WTC11 (cell line): Measurements from ENCODE around the gene UQCRQ. TPM values are rescaled to one million over a fixed set of nuclear protein-coding genes. Genes with fewer than 3 reads are reported as not detected.
A peak's percentile ranks its signal among the peaks of the same experiment; 100 is the strongest.

Source experiments
- ARID4B ChIP-seq: sonication (generic); formaldehyde crosslinking; IDR thresholded peaks from 2 replicates; pipeline ENCODE4 v1.8.0; 2023; ENCODE audit warnings: missing genetic modification reagents, mild to moderate bottlenecking, borderline replicate concordance
- CREB1 ChIP-seq: sonication (generic); formaldehyde crosslinking; IDR thresholded peaks from 2 replicates; pipeline ENCODE4 v1.8.0; 2023; ENCODE audit warnings: mild to moderate bottlenecking, missing genetic modification reagents
- CTCF ChIP-seq: fragments of 200-600 bp; IDR thresholded peaks from 2 replicates; pipeline ENCODE4 v1.8.0; 2022; ENCODE audit warnings: antibody characterized with exemption
- E2F5 ChIP-seq: sonication (generic); formaldehyde crosslinking; IDR thresholded peaks from 2 replicates; pipeline ENCODE4 v1.8.1; 2022; ENCODE audit warnings: mild to moderate bottlenecking, moderate library complexity, missing genetic modification reagents
- HMGA2 ChIP-seq: fragments of 250-450 bp; sonication (Bioruptor Pico); IDR thresholded peaks from 2 replicates; pipeline ENCODE4 v1.4.0; 2021; ENCODE audit warnings: mild to moderate bottlenecking, moderate library complexity
- HMGXB4 ChIP-seq: sonication (generic); formaldehyde crosslinking; IDR thresholded peaks from 2 replicates; pipeline ENCODE4 v1.8.1; 2023; ENCODE audit warnings: mild to moderate bottlenecking, moderate library complexity, missing genetic modification reagents
- IRF2 ChIP-seq: sonication (generic); formaldehyde crosslinking; IDR thresholded peaks from 2 replicates; pipeline ENCODE4 v1.8.0; 2022; ENCODE audit warnings: low read depth, missing genetic modification reagents, borderline replicate concordance
- MLX ChIP-seq: sonication (generic); formaldehyde crosslinking; IDR thresholded peaks from 2 replicates; pipeline ENCODE4 v1.8.1; 2023; ENCODE audit warnings: mild to moderate bottlenecking, missing genetic modification reagents, moderate library complexity
- MYBL2 ChIP-seq: sonication (generic); formaldehyde crosslinking; IDR thresholded peaks from 2 replicates; pipeline ENCODE4 v1.8.1; 2023; ENCODE audit warnings: mild to moderate bottlenecking, moderate library complexity, missing genetic modification reagents
- NFYB ChIP-seq: sonication (generic); formaldehyde crosslinking; conservative IDR thresholded peaks from 2 replicates; pipeline ENCODE4 v1.8.0; 2022; ENCODE audit warnings: low read depth, missing genetic modification reagents
- PRRX2 ChIP-seq: fragments of 250-450 bp; sonication (Bioruptor Pico); IDR thresholded peaks from 2 replicates; pipeline ENCODE4 v1.8.0; 2021; ENCODE audit warnings: mild to moderate bottlenecking
- SMAD3 ChIP-seq: sonication (generic); formaldehyde crosslinking; IDR thresholded peaks from 2 replicates; pipeline ENCODE4 v1.8.0; 2022; ENCODE audit warnings: missing genetic modification reagents, mild to moderate bottlenecking, borderline replicate concordance
- STAT6 ChIP-seq: sonication (generic); formaldehyde crosslinking; conservative IDR thresholded peaks from 2 replicates; pipeline ENCODE4 v1.8.1; 2023; ENCODE audit warnings: mild to moderate bottlenecking, low read depth, missing genetic modification reagents, moderate library complexity
- TCF7 ChIP-seq: sonication (generic); formaldehyde crosslinking; IDR thresholded peaks from 2 replicates; pipeline ENCODE4 v1.8.0; 2022; ENCODE audit warnings: mild to moderate bottlenecking, low read depth, missing genetic modification reagents, moderate library complexity
- ZNF121 ChIP-seq: sonication (generic); formaldehyde crosslinking; IDR thresholded peaks from 2 replicates; pipeline ENCODE4 v1.8.0; 2023; ENCODE audit warnings: missing genetic modification reagents
- ZNF219 ChIP-seq: sonication (generic); formaldehyde crosslinking; IDR thresholded peaks from 2 replicates; pipeline ENCODE4 v1.8.0; 2023; ENCODE audit warnings: missing genetic modification reagents, mild to moderate bottlenecking, borderline replicate concordance
- ZNF416 ChIP-seq: fragments of 250-450 bp; sonication (Bioruptor Pico); IDR thresholded peaks from 2 replicates; pipeline ENCODE4 v1.9.0; 2021; ENCODE audit warnings: mild to moderate bottlenecking, inconsistent platforms
- ZNF512 ChIP-seq: sonication (generic); formaldehyde crosslinking; IDR thresholded peaks from 2 replicates; pipeline ENCODE4 v1.8.1; 2022; ENCODE audit warnings: missing genetic modification reagents, borderline replicate concordance
- ZNF532 ChIP-seq: fragments of 250-450 bp; sonication (Bioruptor Pico); IDR thresholded peaks from 2 replicates; pipeline ENCODE4 v1.9.0; 2021; ENCODE audit warnings: mild to moderate bottlenecking, borderline replicate concordance
- total RNA-seq: library from RNA; stranded (reverse); gene quantifications from 3 replicates; pipeline ENCODE4 v1.2.3, GENCODE V29; 2021

UQCRQ gene
- total RNA-seq, 1 experiment from 2014 or later: 256 TPM

GRCh38 chr5:132829742-132830435 lies 36.6 kb upstream of the UQCRQ start (continued):
- TF ChIP-seq HMGXB4 (CRISPR knock-in tag) (peak; percentile 63; the same call in 1 of the 2 replicates), NFYB (CRISPR knock-in tag) (no peak), SMAD3 (CRISPR knock-in tag) (no peak), STAT6 (CRISPR knock-in tag) (no peak), CTCF (peak; percentile 60; the same call in 1 of the 2 replicates), ZNF121 (peak; percentile 47; the same call in 1 of the 2 replicates), E2F5 (CRISPR knock-in tag) (no peak), ZNF219 (CRISPR knock-in tag) (no peak), ARID4B (CRISPR knock-in tag) (no peak), ZNF532 (CRISPR knock-in tag) (no peak), MLX (CRISPR knock-in tag) (no peak), CREB1 (no peak), ZNF416 (CRISPR knock-in tag) (no peak), HMGA2 (CRISPR knock-in tag) (no peak), PRRX2 (CRISPR knock-in tag) (no peak), TCF7 (CRISPR knock-in tag) (peak; percentile 74; the same call in 1 of the 2 replicates), IRF2 (CRISPR knock-in tag) (no peak), ZNF512 (CRISPR knock-in tag) (no peak), MYBL2 (CRISPR knock-in tag) (peak; percentile 61; the same call in 1 of the 2 replicates)
